Measurements from ENCODE around the gene MYH15.

- TF ChIP-seq POLR2A (IDR thresholded peaks at IDR 0.05) (no peak), CTCF (IDR thresholded peaks at IDR 0.05) (no peak)
These were observed 14.1 kb upstream of the MYH15 start for GRCh38 chr3:108524537-108524936.

Data from thyroid gland (tissue), 4 donors.